ENCODE measurements around the gene RIN1.
"Not testable (repeated sequence)": the region's sequence is repeated elsewhere in the genome, so short reads cannot be mapped to it uniquely, and the experiment has no call there.

RIN1 gene

GRCh38 chr11:66318600-66318970 is 17.6 kb downstream of the RIN1 start:
- DNase-seq, result no peak

DNA sequence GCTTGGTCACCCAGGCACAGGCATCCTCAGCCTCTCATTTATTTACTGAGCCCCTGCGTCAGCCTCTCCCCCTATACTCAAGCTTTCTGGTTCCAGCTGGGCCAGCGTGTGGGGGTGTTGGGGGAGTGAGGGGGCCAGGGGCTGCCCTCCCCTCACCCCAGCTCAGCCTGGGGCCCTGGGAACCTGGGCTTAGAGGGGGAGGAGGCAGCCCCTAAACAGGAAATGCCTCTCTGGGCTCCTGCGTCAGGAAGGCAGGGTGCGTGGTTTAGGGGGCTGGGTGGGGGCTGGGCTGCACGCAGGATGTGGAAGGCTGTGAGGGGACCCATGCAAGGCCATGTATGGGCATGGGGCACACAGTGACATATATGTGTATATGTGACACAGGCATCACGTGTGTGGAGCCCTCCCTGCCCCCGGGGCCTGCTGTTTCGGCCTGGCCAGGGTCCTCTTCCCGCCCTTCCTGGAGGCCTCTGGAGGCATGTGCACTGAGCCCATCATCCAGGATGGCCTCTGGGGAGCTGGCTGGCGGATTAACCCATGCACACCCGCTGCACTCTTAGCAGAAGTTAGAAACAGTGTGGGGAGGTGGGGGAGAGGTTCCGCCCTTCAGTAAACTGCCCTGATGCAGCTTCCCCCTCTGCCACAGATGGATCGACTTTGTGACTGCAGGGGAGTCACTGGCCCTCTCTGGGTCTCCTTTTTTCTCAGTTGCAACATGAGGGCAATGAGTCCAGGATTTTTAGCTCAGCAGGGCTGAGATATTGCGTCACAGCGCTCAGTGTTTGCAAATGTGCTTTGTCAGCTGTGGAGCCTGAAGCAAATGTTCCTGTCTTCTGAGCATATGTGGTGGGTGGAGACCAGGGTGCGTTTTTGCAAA is 18.3 kb downstream of the RIN1 start:
- peak; percentile 79 to 87 for DNase-seq

GRCh38 chr11:66317322-66317722 is 18.9 kb downstream of the RIN1 start:
- DNase-seq, result no peak

DNA sequence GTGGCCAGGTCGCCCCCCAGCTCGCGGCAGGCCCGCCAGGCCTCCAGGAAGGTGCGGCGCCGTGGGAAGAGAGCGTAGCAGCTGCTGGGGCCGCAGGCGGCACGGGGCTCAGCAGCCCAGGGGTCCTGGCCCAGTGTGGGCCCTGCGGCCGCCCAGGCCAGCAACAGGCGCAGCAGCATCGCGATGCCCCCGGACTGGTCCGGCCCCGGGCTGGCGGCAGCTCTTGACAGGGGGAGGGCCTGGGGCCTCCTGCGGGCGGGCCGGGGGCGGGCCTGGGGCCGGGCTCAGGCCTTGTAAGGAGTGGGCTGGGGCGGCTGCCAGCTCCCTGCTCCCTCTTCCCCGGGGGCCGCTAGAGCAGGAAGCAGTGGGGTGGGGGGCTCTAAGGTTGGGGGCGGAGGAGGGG is 19.4 kb downstream of the RIN1 start, which contains the start of gene CD248:
Gene CD248, minus strand, starts transcription at position 196 of the 403 bp plus-strand sequence. Its CDS starts 17 bp downstream, at position 179.
- no peak for DNase-seq

DNA sequence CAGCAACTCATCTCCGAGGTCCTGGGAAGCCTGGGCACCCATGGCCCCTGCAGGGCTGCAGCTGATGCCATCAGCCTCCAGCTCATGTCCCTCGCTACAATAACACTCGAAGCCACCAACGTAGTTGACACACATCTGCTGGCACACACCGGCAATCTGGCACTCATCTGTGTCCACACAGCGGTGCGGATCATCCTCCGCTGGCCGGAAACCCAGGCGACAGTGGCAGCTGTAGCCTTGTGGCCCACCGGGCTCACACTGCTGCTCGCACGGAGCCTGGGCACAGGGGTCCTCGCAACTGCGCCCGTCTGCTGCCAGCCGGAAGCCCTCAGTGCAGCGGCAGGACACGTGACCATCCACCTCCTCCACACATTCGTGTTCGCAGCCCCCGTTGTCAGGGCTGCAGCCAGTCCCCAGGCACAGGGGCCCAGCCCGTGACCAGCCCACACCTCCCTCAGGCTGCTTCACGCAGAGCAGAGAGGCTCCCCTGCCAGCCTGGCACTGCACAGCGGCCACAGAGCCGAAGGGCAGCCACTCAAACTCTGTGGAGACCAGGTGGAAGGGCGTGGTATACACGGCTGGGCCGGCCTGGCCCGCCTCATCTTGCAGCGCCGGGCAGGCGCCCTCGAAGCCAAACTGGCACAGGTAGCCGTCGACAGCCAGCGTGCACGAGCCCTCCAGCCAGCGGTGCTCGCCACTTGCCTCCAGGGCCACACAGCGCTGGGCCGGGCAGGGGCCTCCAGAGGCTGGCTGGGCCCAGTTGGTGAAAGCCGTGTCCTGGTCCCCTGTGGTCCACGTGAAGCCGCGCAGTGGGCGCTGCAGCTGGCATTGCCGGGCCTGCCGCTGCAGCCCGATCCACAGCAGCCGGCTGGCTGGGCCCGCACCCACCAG is 20.1 kb downstream of the RIN1 start:
- DNase-seq, result no peak

GRCh38 chr11:66315498-66315885 is 20.7 kb downstream of the RIN1 start:
- DNase-seq, result no peak

- DNase-seq, result no peak
These were observed 21.4 kb downstream of the RIN1 start for GRCh38 chr11:66314561-66315497.

DNA sequence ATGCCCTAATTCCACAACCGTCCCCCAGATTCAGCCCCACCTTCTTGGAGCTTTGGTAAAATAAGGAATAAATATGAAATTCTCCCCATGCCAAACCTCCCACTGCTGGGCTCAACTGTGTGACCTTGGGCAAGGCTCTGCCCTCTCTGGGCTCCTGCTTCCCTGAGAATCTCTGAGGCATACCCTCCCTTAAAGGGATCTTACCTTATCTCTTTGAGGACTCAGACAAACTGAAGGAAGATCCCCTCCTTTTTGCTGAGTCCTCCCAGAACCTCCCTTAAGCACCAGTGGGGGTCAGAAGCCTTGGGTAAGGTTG is 22.1 kb downstream of the RIN1 start:
- no peak for DNase-seq

DNA sequence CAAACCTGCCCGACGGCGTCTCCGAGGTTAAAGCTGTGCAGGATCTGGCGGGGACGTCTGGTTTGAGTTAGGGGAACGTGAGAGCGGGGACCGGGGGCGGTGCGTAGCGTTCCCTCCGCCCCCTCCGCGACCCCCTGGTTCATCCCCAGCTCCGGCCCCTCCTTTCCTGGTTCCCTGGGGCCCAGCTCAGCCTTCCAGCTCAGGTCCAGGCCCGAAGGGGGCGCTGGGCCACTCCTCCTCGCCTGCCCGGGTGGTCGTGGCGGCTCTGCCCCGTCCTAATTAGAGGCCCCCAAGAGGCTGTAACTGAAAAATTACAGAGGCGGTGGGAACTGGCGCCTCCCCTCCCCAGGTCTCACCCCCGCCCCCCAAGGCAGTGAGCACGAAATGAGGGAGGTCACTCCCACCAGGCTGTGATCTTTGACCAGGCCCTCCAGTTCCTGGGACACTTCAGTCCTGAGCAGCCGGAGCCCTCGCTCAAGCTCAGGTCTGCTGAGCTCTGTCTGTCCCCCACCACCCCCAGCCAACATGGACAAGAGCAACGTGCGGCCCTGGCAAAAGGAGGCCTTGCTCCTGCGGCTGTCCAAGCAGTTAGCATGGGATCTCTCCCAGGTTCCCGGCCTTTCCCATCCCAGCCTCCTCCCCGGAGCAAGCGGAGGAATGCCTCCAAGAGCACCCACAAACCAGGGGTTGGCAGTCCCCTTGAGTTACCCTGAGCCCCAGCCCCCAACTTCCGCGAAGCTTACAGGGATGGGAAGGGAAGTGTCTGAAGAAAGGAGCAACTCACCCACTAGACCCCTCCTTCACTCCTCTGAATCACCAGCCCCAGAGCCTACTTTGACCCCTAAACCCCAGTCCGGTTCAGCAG is 22.7 kb downstream of the RIN1 start:
- DNase-seq, result no peak

DNA sequence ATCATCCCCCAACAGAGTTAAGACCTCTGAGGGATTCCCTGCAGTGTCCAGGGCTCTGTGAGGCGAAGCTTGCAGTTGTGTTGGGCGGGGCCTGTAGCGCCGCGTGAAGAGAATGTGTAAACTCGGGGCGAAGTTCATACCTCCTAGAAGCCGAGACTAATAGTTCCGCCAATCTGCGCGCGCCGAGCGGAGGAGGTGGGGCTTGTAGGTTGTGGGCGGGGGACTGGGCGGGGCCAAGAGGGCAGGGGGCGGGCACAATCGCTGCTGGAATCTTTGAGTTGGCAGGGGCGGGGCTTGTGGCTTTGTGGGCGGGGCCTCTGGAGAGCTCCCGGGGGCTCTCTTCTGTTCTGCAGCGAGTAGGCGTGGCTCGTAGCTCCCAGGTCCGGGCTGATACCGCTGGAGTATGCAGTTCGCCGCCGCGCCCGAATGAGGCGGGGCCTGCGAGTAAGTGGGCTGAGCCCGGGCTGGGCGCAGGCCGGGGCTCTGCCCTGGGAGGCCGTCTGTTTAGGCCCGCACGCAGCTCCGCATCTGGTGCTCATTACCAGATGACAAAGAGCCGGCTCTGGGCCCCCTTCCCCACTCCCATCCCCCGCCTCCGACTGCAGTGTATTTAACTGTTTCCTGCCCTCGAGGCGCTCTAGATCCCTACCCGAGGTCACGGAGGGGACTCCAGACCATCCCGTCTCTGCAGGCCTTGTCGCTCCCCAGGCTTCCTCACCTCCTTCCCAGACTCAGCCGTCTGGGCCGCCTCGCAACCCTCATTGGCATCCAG is 23.5 kb downstream of the RIN1 start:
- DNase-seq, result peak; percentile 82

- DNase-seq, result peak; percentile 82 to 88
These were observed 24.2 kb downstream of the RIN1 start for GRCh38 chr11:66311965-66312548.

DNA sequence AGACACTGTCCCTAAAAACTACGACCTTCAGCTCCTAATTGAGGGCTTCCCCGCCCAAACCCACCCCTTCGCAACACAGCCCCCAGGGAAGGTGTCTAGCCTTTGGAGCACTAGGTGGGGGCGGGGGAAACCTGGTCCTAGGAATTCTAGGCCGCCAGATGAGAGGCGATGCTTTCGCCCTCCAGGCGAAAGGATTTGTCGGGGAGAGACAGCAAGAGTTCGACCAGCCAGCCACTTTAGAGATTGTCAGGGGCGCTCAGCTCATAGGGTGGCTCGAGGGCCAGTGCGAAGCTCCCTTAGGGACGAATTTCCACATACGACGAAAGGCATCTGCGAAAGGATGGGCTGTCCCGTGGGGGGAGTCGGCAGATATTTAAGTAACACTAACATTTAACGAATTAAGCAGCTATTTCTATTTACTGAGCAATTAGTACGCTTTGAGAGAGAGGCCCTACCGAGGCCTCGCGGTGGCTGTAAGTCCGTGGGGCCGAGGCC is 24.7 kb downstream of the RIN1 start:
- no peak for DNase-seq

DNA sequence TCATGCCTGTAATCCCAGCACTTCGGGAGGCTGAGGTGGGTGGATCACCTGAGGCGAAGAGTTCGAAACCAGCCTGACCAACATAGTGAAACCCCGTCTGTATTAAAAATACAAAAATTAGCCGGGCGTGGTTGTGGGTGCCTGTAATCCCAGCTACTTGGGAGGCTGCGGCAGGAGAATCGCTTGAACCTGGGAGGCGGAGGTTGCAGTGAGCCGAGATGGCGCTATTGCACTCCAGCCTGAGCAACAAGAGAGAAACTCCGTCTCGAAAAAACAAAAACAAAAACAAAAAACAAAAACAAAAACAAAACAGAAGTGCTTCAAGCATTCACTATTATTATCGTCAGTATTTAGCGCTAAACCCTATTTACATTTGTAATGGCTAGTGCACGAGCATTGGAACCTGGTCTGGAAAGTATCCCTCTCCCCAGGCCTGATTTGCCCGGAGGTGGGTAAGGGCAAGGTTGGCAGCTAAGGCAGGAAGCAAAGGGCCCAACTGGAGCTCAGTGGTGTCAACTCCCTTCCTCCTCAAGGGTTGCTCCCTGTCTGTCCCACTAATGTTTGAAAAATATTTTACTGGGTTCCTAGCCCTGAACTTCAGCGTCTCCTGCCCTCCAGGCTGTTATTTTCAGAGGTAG is 25.3 kb downstream of the RIN1 start:
- DNase-seq, result not testable (repeated sequence)

DNA sequence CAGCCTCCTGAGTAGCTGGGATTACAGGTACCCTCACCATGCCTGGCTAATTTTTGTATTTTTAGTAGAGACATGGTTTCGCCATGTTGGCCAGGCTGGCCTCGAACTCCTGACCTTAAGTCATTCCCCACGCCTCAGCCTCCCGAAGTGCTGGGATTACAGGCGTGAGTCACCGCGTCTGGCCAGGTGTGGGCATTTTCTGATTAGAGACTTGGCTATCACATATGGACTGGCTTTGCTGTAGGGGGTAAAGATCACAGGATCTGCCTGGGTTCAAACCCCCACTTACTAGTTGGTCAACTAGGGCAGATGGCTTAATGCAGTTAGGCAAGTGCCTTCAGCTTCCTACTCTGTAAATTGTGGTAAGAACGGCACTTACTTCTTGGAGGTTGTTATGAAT is 25.9 kb downstream of the RIN1 start:
- DNase-seq, result no peak

- DNase-seq, result no peak
These were observed 26.8 kb downstream of the RIN1 start for GRCh38 chr11:66309475-66309874.

DNA sequence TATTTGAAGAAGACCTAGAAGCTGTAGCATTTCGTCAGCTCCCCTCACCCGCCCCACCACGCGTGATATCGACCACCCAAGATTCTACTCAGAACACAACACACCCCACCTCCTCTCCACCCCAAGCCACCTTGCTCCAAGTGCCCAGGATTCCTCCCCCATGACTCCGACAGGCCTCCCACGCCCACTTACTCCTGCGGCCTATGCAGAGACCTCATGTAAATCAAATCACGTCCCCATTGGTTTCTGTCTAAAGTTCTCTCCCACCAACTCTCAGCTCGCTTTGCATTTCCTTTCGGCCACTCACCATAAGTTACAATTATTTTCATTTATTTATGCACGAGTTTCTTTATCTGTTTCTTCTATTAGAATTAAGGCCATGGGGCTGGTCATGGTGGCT is 33.6 kb downstream of the RIN1 start:
- no peak for DNase-seq

- DNase-seq, result no peak
These were observed 37.0 kb downstream of the RIN1 start for GRCh38 chr11:66299186-66299585.

DNA sequence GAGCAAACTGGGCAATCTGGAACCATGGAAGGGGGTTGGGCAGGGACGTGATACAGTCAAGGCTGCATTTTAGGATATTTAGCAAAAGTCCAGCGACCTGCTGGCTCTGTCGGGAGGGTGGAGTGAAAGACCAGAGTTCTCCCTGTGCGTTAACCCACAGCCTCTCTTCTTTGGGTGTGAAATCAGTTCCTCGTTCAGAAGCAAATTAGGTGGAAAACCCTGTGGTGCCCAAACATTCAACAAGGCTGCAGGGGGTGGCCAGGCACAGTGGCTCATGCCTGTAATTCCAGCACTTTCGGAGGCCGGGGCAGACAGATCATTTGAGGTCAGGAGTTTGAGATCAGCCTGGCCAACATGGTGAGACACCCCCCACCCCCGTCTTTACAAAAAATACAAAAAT is 38.6 kb downstream of the RIN1 start:
- DNase-seq, result no peak

- DNase-seq, result no peak
These were observed 41.3 kb downstream of the RIN1 start for GRCh38 chr11:66294626-66295620.

All from AML-193 (cell line).